Gastroesophageal sphincter (tissue), 3 donors: ENCODE measurements around the gene AATF.

Source experiments
- EP300 ChIP-seq: sonication (generic); formaldehyde crosslinking; IDR thresholded peaks from one replicate; pipeline ENCODE4 v1.6.1; 2017; ENCODE audit warnings: antibody characterized with exemption, mild to moderate bottlenecking
- POLR2A ChIP-seq, 2 donors: fragments of 450-650 bp; IDR thresholded peaks; one replicate each; pipeline ENCODE4 v1.6.1; 2017; ENCODE audit warnings: antibody characterized with exemption in 2 of 2, mild to moderate bottlenecking in 2 of 2, moderate library complexity in 1 of 2
- POLR2AphosphoS5 ChIP-seq: sonication (generic); formaldehyde crosslinking; IDR thresholded peaks from one replicate; pipeline ENCODE4 v1.6.1; 2017; ENCODE audit warnings: antibody characterized with exemption
- TF ChIP-seq, protein P1 (sequence below), 4 experiments: fragments of 200-600 bp in 2 of 4; fragments of 450-650 bp in 2 of 4; sonication (generic) in 1 of 4; IDR thresholded peaks; one replicate each; pipeline ENCODE4 v1.5.1; 2017 to 2019; ENCODE audit warnings: antibody characterized with exemption in 4 of 4, mild to moderate bottlenecking in 2 of 4, moderate library complexity in 2 of 4

DNA sequence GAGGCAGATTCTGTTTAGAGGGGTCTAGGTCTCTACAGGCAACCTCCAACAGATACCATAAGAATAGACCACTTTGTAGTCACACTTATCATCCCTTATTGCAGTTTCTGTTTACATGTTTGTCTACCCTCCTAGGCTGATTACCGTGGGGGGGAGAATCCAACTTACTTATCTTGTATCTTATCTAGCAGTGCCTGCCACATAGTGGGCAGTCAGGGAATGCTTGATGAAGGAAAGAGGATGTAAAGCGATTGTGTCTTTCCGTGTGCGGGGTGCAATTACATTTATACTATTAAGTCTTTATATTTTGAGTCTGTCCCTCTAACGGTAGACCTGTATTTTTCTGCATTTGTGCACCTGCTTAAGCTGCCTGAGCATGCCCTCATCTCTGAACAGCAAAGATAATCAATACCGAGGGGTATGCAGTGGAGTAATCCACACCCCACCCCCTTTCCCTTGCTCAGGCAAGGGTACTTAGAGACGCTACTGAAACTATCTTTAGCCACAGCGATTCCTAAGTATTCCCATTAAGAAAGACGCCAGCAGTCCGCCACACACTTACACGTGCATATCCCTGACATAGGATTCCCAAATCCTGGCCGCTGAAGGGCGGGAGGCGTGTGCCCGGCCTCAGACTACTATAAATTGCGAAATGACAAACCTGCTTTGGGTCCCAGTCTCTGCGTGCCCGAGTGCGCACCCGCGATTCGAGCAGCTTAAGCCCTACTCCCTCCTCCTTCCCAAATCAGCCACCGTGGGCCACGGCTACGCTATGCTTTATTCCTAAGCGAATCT, 635 bp upstream of the AATF start:
- TF ChIP-seq POLR2AphosphoS5: no peak
- TF ChIP-seq, protein P1, sequence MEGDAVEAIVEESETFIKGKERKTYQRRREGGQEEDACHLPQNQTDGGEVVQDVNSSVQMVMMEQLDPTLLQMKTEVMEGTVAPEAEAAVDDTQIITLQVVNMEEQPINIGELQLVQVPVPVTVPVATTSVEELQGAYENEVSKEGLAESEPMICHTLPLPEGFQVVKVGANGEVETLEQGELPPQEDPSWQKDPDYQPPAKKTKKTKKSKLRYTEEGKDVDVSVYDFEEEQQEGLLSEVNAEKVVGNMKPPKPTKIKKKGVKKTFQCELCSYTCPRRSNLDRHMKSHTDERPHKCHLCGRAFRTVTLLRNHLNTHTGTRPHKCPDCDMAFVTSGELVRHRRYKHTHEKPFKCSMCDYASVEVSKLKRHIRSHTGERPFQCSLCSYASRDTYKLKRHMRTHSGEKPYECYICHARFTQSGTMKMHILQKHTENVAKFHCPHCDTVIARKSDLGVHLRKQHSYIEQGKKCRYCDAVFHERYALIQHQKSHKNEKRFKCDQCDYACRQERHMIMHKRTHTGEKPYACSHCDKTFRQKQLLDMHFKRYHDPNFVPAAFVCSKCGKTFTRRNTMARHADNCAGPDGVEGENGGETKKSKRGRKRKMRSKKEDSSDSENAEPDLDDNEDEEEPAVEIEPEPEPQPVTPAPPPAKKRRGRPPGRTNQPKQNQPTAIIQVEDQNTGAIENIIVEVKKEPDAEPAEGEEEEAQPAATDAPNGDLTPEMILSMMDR (IDR thresholded peaks at IDR 0.05): no peak
- no peak for TF ChIP-seq EP300
- TF ChIP-seq POLR2A (IDR thresholded peaks at IDR 0.05): no peak
